ENCODE data around the gene BICC1. TPM values are rescaled to one million over a fixed set of nuclear protein-coding genes. Genes with fewer than 3 reads are reported as not detected.

BICC1 gene
- total RNA-seq, 1 donor from 2014 or later, result 150 TPM

DNA sequence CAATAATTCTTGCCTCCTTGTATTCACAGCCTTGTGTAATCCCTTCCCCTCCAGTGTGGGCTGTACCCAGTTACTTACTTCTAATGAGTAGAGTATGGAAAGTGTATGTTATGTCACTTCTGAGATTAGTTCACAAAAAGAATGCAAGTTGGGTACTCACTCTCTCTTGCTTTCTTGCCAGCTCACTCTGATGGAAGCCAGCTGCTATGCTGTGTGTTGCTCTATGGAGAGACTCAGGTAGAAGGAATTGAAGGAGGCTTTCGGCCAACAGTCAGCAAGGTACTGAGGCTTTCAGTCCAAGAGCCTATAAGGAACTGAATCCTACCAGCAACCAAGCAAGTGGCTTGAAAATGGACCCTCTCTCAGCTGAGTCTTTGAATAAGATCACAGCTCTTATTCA, 9.7 kb upstream of the BICC1 start:
- TF ChIP-seq, protein P1, sequence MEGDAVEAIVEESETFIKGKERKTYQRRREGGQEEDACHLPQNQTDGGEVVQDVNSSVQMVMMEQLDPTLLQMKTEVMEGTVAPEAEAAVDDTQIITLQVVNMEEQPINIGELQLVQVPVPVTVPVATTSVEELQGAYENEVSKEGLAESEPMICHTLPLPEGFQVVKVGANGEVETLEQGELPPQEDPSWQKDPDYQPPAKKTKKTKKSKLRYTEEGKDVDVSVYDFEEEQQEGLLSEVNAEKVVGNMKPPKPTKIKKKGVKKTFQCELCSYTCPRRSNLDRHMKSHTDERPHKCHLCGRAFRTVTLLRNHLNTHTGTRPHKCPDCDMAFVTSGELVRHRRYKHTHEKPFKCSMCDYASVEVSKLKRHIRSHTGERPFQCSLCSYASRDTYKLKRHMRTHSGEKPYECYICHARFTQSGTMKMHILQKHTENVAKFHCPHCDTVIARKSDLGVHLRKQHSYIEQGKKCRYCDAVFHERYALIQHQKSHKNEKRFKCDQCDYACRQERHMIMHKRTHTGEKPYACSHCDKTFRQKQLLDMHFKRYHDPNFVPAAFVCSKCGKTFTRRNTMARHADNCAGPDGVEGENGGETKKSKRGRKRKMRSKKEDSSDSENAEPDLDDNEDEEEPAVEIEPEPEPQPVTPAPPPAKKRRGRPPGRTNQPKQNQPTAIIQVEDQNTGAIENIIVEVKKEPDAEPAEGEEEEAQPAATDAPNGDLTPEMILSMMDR (conservative IDR thresholded peaks at IDR 0.05; ENCODE audit: low read depth, low read length), result no peak
- DNase-seq (ENCODE audit: low read depth), result no peak
- no peak overlapping the region for H3K4me3 ChIP-seq (ENCODE audit: low read depth, low read length)

DNA sequence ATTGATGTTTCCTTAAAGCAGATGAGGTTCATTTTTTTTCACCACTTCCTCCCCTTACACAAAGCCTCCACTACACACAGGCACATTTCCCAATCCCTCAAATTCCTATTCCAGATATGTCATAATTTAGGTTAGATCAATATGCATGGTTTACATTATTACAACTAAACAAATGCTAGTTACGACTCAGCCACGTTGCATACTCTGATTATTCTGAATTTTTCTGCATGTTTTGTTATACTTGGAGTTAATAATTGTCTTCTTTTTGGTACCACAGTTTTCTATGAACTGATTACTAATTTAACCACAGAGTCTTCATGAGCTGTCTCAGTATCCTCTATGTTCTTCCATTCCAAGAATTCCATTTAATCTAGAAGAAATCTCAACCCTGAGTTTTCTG, 4.4 kb upstream of the BICC1 start:
- no peak overlapping the region for H3K4me3 ChIP-seq (ENCODE audit: low read depth, low read length)
- no peak for DNase-seq (ENCODE audit: low read depth)
- TF ChIP-seq, protein P1 (conservative IDR thresholded peaks at IDR 0.05; ENCODE audit: low read depth, low read length), result no peak

GRCh38 chr10:58511765-58512490, 744 bp upstream of the BICC1 start:
- peak overlapping the region; percentile 92 for H3K4me3 ChIP-seq (ENCODE audit: low read depth, low read length)
- TF ChIP-seq, protein P1 (conservative IDR thresholded peaks at IDR 0.05; ENCODE audit: low read depth, low read length), result no peak
- no peak for DNase-seq (ENCODE audit: low read depth)

GRCh38 chr10:58513188-58514110, 777 bp downstream of the BICC1 start:
- peak overlapping the region; percentile 92 for H3K4me3 ChIP-seq (ENCODE audit: low read depth, low read length)
- TF ChIP-seq, protein P1 (conservative IDR thresholded peaks at IDR 0.05; ENCODE audit: low read depth, low read length), result no peak
- no peak for DNase-seq (ENCODE audit: low read depth)

GRCh38 chr10:58514111-58514770, 1.6 kb downstream of the BICC1 start:
- peak overlapping the region; percentile 92 for H3K4me3 ChIP-seq (ENCODE audit: low read depth, low read length)
- TF ChIP-seq, protein P1 (conservative IDR thresholded peaks at IDR 0.05; ENCODE audit: low read depth, low read length), result no peak
- no peak for DNase-seq (ENCODE audit: low read depth)

DNA sequence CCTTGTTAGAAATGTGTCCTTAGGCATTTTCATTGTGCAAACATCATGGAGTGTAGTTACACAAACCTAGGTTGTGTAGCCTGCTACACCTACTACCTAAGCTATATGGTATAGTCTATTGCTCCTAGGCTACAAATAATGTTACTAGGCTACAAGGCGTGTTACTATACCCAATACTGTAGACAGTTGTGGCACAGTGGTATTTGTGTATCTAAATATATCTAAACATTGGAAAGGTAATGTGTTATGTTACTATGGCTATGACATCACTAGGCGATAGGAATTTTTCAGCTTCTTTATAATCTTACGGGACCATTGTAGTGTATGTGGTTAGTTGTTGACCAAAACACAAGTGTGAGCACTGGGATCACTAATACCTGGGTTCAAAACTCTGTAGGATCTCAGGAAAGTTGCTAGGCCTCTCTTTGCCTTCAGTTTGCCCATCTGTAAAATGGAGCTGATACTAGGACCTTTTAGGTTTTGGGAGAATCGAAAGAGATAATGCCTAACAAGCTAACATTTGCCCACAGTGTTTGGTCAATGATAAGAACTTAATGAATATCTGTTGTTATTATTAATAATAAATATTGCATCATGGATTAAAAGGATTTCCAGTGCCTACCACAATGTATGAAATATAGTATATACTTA, 2.7 kb downstream of the BICC1 start:
- peak overlapping the region; percentile 92 for H3K4me3 ChIP-seq (ENCODE audit: low read depth, low read length)
- TF ChIP-seq, protein P1 (conservative IDR thresholded peaks at IDR 0.05; ENCODE audit: low read depth, low read length), result no peak
- no peak for DNase-seq (ENCODE audit: low read depth)

Data from epithelial cell of proximal tubule (primary cell).